ENCODE data around the gene DDX3X. TPM values are rescaled to one million over a fixed set of nuclear protein-coding genes. Genes with fewer than 3 reads are reported as not detected.

DDX3X gene
- total and polyA plus RNA-seq, 12 donors = 36.8 to 247 (median 153) TPM

DNA sequence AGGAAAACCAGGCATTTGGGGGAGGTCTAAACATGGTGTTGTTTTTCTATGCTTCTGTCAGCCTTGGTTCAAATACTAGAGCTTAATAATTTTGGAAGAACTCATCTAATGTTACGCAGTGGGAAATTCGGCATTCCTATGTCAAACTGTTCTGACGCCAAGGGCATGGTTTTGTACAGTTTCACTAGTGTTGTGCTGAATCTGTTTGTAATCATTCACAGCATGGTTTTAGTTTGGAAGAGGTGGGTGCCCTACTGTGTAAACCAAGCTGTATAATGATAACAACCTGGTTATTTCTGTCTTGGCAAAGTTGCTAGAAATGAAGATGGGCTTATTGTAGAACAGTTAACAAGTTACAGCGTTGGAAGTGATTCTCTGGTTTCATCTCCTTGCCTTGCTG, 5.2 kb downstream of the DDX3X start:
- H3K4me1 ChIP-seq = peaks cover 0 to 64% (median 36%) of the 10 kb centered on the region in 9 donors
- DNase-seq (no peak), ATAC-seq (no peak)
- peak overlapping the region in 4 of 10 donors; percentile 0 to 99 (median 53) for H3K4me3 ChIP-seq
- intact Hi-C loops (cut with DNase I) = loop anchor here in 4 of 10 donors (5.0 to 10.0 kb wide), 5 partner anchors 64 to 254 kb away; partner anchors contain the start of genes NYX (in 2 of the 4) and USP9X (in 2 of the 4)
- H3K9me3 ChIP-seq = no peaks in the 10 kb centered on the region
- TF ChIP-seq, protein P1, sequence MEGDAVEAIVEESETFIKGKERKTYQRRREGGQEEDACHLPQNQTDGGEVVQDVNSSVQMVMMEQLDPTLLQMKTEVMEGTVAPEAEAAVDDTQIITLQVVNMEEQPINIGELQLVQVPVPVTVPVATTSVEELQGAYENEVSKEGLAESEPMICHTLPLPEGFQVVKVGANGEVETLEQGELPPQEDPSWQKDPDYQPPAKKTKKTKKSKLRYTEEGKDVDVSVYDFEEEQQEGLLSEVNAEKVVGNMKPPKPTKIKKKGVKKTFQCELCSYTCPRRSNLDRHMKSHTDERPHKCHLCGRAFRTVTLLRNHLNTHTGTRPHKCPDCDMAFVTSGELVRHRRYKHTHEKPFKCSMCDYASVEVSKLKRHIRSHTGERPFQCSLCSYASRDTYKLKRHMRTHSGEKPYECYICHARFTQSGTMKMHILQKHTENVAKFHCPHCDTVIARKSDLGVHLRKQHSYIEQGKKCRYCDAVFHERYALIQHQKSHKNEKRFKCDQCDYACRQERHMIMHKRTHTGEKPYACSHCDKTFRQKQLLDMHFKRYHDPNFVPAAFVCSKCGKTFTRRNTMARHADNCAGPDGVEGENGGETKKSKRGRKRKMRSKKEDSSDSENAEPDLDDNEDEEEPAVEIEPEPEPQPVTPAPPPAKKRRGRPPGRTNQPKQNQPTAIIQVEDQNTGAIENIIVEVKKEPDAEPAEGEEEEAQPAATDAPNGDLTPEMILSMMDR (IDR thresholded peaks at IDR 0.05) = no peak
- 17 to 26% methylated on average over 4 of the region's 4 CpGs for WGBS, 2 donors
- H3K27me3 ChIP-seq = no peaks in the 10 kb centered on the region
- H3K36me3 ChIP-seq = peaks cover 0 to 70% (median 25%) of the 10 kb centered on the region in 9 donors
- H3K27ac ChIP-seq = no peak overlapping the region

- H3K9me3 ChIP-seq = no peaks in the 10 kb centered on the region
- 89 to 95% methylated on average over 9 of the region's 9 CpGs for WGBS, 2 donors
- intact Hi-C loops (cut with DNase I) = no loop called here
- H3K4me1 ChIP-seq = peaks cover 0 to 35% (median 19%) of the 10 kb centered on the region in 9 donors
- peaks cover 0 to 100% (median 53%) of the 10 kb centered on the region in 9 donors for H3K36me3 ChIP-seq
- ATAC-seq (no peak), DNase-seq (no peak)
- TF ChIP-seq, protein P1 (IDR thresholded peaks at IDR 0.05) = no peak
- no peak overlapping the region for H3K4me3 ChIP-seq
- H3K27me3 ChIP-seq = no peaks in the 10 kb centered on the region
- H3K27ac ChIP-seq = no peak overlapping the region
Measured at GRCh38 chrX:41344053-41344452, 10.1 kb downstream of the DDX3X start.

GRCh38 chrX:41347186-41347585, 13.2 kb downstream of the DDX3X start:
- H3K36me3 ChIP-seq = peaks cover 0 to 93% (median 45%) of the 10 kb centered on the region in 9 donors
- ATAC-seq (no peak), DNase-seq (no peak)
- H3K4me3 ChIP-seq = no peak overlapping the region
- no peak overlapping the region for H3K27ac ChIP-seq
- TF ChIP-seq, protein P1 (IDR thresholded peaks at IDR 0.05) = no peak
- H3K27me3 ChIP-seq = no peaks in the 10 kb centered on the region
- intact Hi-C loops (cut with DNase I) = no loop called here
- no peaks in the 10 kb centered on the region for H3K9me3 ChIP-seq
- WGBS, 2 donors = 93 to 94% methylated on average over 8 of the region's 8 CpGs
- peaks cover 0 to 27% (median 10%) of the 10 kb centered on the region in 9 donors for H3K4me1 ChIP-seq

DNA sequence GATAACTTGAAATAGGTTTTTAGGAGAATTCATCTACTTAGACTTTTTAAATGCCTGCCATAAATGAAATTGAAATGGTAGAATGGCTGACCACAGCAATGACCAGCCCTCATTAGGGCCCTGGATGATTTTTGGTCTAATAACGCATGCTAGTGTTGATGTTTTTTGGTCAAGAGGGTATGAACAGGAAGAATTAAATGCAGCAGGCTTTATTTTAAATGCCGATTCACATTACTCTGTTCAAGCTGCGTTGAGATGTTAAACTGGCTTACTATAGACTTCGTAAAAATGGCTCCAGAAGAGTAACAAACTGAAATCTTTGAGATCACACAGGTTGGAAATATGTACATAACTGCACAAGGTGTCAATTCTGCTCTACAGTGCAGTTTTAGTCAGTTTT, 14.6 kb downstream of the DDX3X start:
- intact Hi-C loops (cut with DNase I) = no loop called here
- Histone ChIP-seq H3K9me3 (no peaks in the 10 kb centered on the region), H3K27ac (no peak overlapping the region), H3K4me3 (no peak overlapping the region), H3K27me3 (no peaks in the 10 kb centered on the region), H3K36me3 (peaks cover 0 to 79% (median 32%) of the 10 kb centered on the region in 9 donors), H3K4me1 (peaks cover 0 to 28% (median 17%) of the 10 kb centered on the region in 9 donors)
- ATAC-seq (no peak), DNase-seq (no peak)
- WGBS, 2 donors = 88 to 92% methylated on average over 4 of the region's 4 CpGs
- TF ChIP-seq, protein P1 (IDR thresholded peaks at IDR 0.05) = no peak
